Vagina (tissue), 2 donors: ENCODE data around the gene PNP. TPM values are rescaled to one million over a fixed set of nuclear protein-coding genes. Genes with fewer than 3 reads are reported as not detected.

Experiments
- DNase-seq, 2 donors: peaks; one replicate each; pipeline ENCODE4 v3.0.0-alpha.2; 2017; ENCODE audit errors: extremely low spot score in 2 of 2
- H3K27ac ChIP-seq: fragments of 200-600 bp; sonication (generic); one replicate; pipeline ENCODE4 v1.5.1; 2019
- H3K27me3 ChIP-seq: fragments of 200-600 bp; sonication (generic); one replicate; pipeline ENCODE4 v1.5.1; 2019
- H3K36me3 ChIP-seq, 2 donors: fragments of 200-600 bp; sonication (generic); one replicate each; pipeline ENCODE4 v1.5.1; 2017 to 2019
- H3K4me1 ChIP-seq: fragments of 200-600 bp; sonication (generic); one replicate; pipeline ENCODE4 v1.5.1; 2019
- H3K4me3 ChIP-seq, 2 donors: fragments of 200-600 bp; sonication (generic); 1 replicate in 1 of 2; 2 replicates in 1 of 2; pipeline ENCODE4 v1.5.1; 2016 to 2019
- H3K9me3 ChIP-seq: fragments of 200-600 bp; sonication (generic); one replicate; pipeline ENCODE4 v1.5.1; 2019
- CTCF ChIP-seq, 3 experiments: fragments of 450-650 bp in 2 of 3; fragments of 200-600 bp in 1 of 3; sonication (generic) in 1 of 3; IDR thresholded peaks; one replicate each; pipeline ENCODE4 v1.5.1; 2017 to 2019; ENCODE audit warnings: antibody characterized with exemption in 3 of 3, mild to moderate bottlenecking in 2 of 3, moderate library complexity in 2 of 3
- POLR2A ChIP-seq, 2 donors: fragments of 450-650 bp; IDR thresholded peaks; one replicate each; pipeline ENCODE4 v1.6.1; 2017; ENCODE audit warnings: antibody characterized with exemption in 2 of 2, mild to moderate bottlenecking in 2 of 2, moderate library complexity in 2 of 2
- POLR2AphosphoS5 ChIP-seq, 2 donors: sonication (generic); formaldehyde crosslinking; IDR thresholded peaks; one replicate each; pipeline ENCODE4 v1.9.0; 2017; ENCODE audit warnings: antibody characterized with exemption in 2 of 2, mild to moderate bottlenecking in 2 of 2, low read depth in 1 of 2; ENCODE audit not compliant: insufficient read depth in 1 of 2
- intact Hi-C: fragments of 100-400 bp; cut with DNase I; formaldehyde crosslinking; loops from one replicate; pipeline ENCODE4 v1.15.1; 2023
- total RNA-seq: library from RNA; depleted of rRNA; stranded (reverse); fragments of >200 nt; gene quantifications from one replicate; pipeline ENCODE4 v1.2.3, GENCODE V29; 2016

Gene PNP
- 64.6 TPM for total RNA-seq

DNA sequence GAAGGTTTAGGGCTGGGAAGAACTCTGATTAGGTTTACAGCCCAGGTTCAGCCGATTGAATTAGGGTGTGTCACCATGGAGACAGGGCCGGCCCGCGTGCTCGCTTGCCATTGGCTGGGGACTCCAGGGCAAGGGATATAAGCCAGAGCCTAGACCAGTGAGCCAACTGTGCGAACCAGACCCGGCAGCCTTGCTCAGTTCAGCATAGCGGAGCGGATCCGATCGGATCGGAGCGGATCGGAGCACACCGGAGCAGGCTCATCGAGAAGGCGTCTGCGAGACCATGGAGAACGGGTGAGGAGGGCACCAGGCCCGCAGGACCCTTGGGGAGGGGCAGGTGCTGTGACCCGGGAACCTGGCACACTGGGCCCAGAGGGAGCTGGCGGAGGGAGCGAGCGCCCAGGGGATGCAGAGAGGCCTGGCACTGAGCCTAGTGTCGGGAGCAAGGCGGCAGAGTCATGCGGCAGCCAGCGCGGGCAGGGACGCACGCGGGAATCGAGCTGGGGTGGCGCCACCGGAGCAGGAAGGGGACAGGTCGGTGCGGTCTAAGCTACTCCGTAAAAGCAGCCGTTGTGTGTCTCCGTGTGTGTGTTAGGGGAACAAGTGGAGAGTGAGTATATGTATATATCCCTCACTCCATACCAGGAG, at the start of gene PNP:
Gene PNP, plus strand, starts transcription at position 165 of the 648 bp plus-strand sequence. Its CDS starts 119 bp downstream, at position 284.
- Histone ChIP-seq H3K4me3 (peak within 1 kb of the TSS; percentile 70 to 92), H3K27ac (peak within 1 kb of the TSS; percentile 89), H3K27me3 (no peaks in the 10 kb centered on the region), H3K9me3 (no peaks in the 10 kb centered on the region), H3K36me3 (peaks cover 0 to 12% of the 10 kb centered on the region in 2 donors), H3K4me1 (peaks cover 11% of the 10 kb centered on the region)
- intact Hi-C loops, result loop anchor here (10.0 kb wide), 1 partner anchor 145 kb away; no protein-coding TSS in a partner anchor
- peak in 1 of 2 donors; percentile 94 for DNase-seq
- TF ChIP-seq CTCF (IDR thresholded peaks at IDR 0.05) (no peak), POLR2A (IDR thresholded peaks at IDR 0.05) (peak; percentile 19 to 92), POLR2AphosphoS5 (IDR thresholded peaks at IDR 0.05; ENCODE audit: insufficient read depth in 1 of 2, low read depth in 1 of 2) (peak; percentile 21 to 98)

GRCh38 chr14:20419419-20419818, 49.8 kb upstream of the PNP start:
- Histone ChIP-seq H3K4me1 (no peaks in the 10 kb centered on the region), H3K9me3 (no peaks in the 10 kb centered on the region), H3K4me3 (no peak overlapping the region), H3K27me3 (no peaks in the 10 kb centered on the region), H3K27ac (no peak overlapping the region), H3K36me3 (no peaks in the 10 kb centered on the region)
- intact Hi-C loops, result loop anchor here (10.0 kb wide), 1 partner anchor 195 kb away; no protein-coding TSS in a partner anchor
- TF ChIP-seq POLR2AphosphoS5 (IDR thresholded peaks at IDR 0.05; ENCODE audit: insufficient read depth in 1 of 2, low read depth in 1 of 2) (no peak), POLR2A (IDR thresholded peaks at IDR 0.05) (no peak), CTCF (IDR thresholded peaks at IDR 0.05) (no peak)
- DNase-seq, result no peak

GRCh38 chr14:20421267-20421666, 47.9 kb upstream of the PNP start:
- intact Hi-C loops, result no loop called here
- Histone ChIP-seq H3K4me1 (no peaks in the 10 kb centered on the region), H3K27me3 (no peaks in the 10 kb centered on the region), H3K36me3 (no peaks in the 10 kb centered on the region), H3K27ac (no peak overlapping the region), H3K9me3 (no peaks in the 10 kb centered on the region), H3K4me3 (no peak overlapping the region)
- no peak for DNase-seq
- TF ChIP-seq CTCF (IDR thresholded peaks at IDR 0.05) (no peak), POLR2AphosphoS5 (IDR thresholded peaks at IDR 0.05; ENCODE audit: insufficient read depth in 1 of 2, low read depth in 1 of 2) (no peak), POLR2A (IDR thresholded peaks at IDR 0.05) (no peak)

- no peaks in the 10 kb centered on the region for H3K27me3 ChIP-seq
- H3K36me3 ChIP-seq, result no peaks in the 10 kb centered on the region
- H3K4me3 ChIP-seq, result no peak overlapping the region
- TF ChIP-seq CTCF (IDR thresholded peaks at IDR 0.05) (no peak), POLR2AphosphoS5 (IDR thresholded peaks at IDR 0.05; ENCODE audit: insufficient read depth in 1 of 2, low read depth in 1 of 2) (no peak), POLR2A (IDR thresholded peaks at IDR 0.05) (no peak)
- H3K9me3 ChIP-seq, result no peaks in the 10 kb centered on the region
- no peak for DNase-seq
- no peaks in the 10 kb centered on the region for H3K4me1 ChIP-seq
- H3K27ac ChIP-seq, result no peak overlapping the region
- intact Hi-C loops, result no loop called here
These were observed 46.3 kb upstream of the PNP start for GRCh38 chr14:20422886-20423285.

DNA sequence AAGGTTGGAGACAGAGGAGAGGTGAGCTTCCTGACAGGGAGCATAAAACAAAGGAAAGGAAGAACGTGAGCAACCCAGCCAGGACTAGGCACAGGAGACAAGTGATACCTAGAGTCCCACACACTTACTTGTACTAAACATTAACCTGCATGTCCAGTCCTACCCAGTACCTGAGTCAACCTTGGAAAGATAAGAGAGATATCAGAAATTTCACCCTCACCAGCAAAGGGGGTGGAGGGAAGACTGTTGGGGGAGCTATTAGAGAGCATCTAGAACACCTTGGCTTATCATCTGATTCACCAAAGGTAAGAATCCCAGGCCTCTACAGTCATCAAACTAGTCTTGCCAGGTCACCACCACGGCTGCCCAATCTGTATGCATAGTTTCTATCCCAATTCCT, 44.4 kb upstream of the PNP start:
- intact Hi-C loops, result no loop called here
- no peak for DNase-seq

More for the DNA sequence above, 44.4 kb upstream of the PNP start:
- no peaks in the 10 kb centered on the region for H3K9me3 ChIP-seq
- peaks cover 2% of the 10 kb centered on the region for H3K4me1 ChIP-seq
- no peak overlapping the region for H3K27ac ChIP-seq
- H3K27me3 ChIP-seq, result no peaks in the 10 kb centered on the region
- TF ChIP-seq CTCF (IDR thresholded peaks at IDR 0.05) (no peak), POLR2AphosphoS5 (IDR thresholded peaks at IDR 0.05; ENCODE audit: insufficient read depth in 1 of 2, low read depth in 1 of 2) (no peak), POLR2A (IDR thresholded peaks at IDR 0.05) (no peak)
- no peaks in the 10 kb centered on the region for H3K36me3 ChIP-seq
- H3K4me3 ChIP-seq, result no peak overlapping the region
